ENCODE results near the gene BACH1.

BACH1 gene

DNA sequence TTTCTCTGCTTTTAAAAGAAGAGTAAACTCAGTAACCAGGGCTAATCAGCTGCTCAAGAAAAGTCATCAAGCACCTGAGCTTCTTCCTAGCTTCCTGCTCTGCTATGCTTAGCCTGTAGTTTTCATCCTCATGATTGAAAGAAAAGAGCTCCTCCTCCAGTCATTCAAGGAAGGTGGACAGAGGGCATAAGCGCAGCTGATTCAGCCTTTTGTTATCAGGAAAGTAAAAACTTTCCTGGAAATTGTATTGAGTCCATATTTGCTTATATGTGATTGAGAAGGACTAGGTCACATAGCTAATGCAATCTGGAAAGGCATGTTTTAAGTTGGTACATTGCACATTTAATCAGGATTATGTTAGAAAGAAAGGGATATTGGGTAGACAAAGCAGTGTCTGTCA is 8.5 kb upstream of the BACH1 start:
- no peak for DNase-seq (ENCODE audit: low read depth in 1 of 2, low spot score in 1 of 2)

- DNase-seq (ENCODE audit: low read depth in 1 of 2, low spot score in 1 of 2) = no peak
Observed at GRCh38 chr21:29293495-29293894, 5.2 kb upstream of the BACH1 start.

DNA sequence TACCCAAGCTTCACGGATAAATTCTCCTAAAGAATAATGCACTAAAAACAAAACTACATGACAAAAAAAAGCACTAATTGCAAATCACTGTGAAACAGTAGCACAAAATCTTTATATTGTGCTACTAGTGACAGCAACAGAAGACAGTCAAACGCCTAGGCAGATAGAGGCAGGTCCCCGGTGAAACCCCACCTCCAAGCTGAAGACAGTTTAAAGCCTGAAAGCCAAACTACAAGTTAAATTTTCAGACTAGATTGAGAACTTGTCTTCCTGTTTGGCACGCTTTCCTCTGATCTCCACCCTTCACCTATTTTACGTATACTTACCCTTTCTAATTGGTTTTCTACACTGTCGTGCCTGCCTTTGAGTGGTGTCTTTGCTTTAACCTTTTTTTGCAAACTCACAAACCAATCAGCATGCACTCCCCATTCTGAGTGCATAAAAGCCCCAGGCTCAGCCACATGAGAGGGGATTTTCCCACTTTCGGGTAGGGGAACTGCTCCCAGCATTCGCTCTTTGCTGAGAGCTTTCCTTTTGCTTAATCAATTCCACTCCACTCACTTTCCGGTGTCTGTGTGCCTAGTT is 3.6 kb upstream of the BACH1 start:
- DNase-seq (ENCODE audit: low read depth in 1 of 2, low spot score in 1 of 2) = no peak

DNA sequence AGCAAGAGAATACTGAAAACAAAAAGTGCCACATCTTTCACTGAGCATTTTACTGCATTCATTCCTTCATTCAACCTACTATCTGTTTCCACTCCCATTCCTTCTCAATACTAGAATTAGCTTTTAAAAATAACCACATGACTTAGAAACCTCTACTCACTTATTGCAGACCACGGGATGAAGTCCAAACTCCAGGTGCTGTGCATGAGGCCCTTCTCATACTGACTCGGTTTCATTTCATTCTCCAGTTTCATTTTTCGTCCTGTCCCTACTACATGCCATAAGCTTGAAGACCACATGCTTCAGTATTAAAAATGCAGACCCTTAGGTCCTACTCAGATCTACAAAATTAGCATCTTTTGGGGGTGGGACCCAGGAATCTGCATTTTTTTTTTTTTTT is 2.3 kb upstream of the BACH1 start:
- DNase-seq (ENCODE audit: low read depth in 1 of 2, low spot score in 1 of 2) = no peak

DNA sequence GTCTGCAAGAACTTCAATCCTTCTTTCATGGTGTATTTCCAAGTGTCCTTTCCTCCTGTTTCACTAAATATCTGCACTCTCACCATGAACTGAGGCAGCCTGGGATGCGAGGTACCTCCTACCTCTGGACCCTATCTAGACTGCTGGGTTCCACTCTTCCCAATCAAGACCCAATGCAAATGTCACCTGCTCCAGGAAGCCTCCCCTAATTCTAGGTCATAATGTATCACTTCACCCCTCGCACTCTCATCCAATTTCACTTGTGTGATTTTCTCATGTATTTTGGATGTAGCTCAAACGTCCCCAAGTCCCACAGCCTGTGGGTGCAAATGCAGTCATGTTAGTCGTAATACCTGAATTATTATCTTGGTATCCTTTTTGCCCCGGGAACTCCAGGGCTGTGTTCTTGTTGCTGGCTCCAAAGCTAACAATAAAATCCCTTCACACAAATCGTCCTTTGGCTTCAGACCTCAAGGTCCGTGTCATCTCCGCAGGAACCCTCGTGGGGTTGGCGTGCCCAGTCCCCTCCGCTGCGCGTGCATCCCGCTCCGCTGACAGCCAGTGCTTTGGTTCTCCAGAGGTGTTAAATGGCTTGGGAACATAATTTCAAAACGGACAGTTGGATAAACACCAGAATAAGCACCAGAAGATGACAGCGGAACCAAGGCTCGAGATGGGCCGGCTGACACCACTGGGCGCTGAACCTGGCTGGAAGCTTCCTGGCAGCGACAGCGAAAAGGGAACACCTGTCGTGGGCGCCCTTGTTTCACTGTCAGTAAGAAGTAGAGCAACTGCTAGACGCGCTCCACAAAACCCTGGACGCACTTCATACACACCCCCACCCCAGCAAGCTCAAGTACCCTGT is 1.0 kb upstream of the BACH1 start:
- DNase-seq (ENCODE audit: low read depth in 1 of 2, low spot score in 1 of 2) = no peak

GRCh38 chr21:29299046-29299915 is 559 bp downstream of the BACH1 start:
- peak; percentile 54 to 59 for DNase-seq (ENCODE audit: low read depth in 1 of 2, low spot score in 1 of 2)

DNA sequence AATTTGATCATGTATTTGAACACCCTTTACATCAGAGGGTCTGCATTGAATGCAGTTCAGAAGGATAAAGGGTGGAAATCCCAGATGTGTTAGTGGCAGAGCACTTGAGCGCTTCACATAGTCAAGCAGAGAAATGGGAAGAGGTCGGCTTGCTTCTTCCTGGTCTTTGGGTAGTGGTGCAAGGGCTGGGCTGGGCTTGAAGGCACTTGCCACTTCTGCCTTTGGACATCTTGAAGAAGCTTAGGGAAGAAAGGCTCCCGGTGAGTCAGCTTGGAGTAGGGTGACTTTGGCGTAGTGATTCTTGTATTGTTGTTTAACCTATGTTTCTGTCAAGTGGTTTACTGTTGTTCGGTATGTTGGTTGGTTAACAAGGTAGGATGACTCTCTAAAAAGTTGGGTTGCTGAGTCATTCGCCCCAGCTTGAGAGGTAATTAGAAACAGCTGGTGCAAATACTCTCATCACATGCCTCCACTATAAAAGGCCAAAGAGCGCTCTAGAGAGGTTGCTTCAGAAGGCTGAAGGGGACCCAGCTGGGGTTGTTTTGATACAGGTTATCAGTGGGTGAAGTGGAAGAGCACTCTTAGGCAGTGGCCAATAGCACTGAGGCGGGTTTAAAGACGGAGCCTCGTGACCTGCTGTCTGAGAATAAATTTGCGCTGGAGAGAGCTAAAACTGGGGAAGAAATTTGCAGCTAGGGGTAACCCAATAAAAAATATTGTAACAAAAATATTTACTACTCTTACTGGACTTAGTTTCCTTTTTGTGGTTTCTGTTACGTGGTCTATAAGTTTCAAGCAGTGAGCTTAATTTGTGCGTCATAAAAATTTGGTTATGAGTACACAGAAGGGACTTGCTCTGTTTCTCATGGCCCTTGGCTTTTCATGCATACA is 1.4 kb downstream of the BACH1 start:
- DNase-seq (ENCODE audit: low read depth in 1 of 2, low spot score in 1 of 2) = peak; percentile 26 to 54

- DNase-seq (ENCODE audit: low read depth in 1 of 2, low spot score in 1 of 2) = no peak
Observed at GRCh38 chr21:29300807-29301138, 2.1 kb downstream of the BACH1 start.

GRCh38 chr21:29301691-29302090 is 3.0 kb downstream of the BACH1 start:
- DNase-seq (ENCODE audit: low read depth in 1 of 2, low spot score in 1 of 2) = no peak

- no peak for DNase-seq (ENCODE audit: low read depth in 1 of 2, low spot score in 1 of 2)
Observed at GRCh38 chr21:29302359-29302875, 3.7 kb downstream of the BACH1 start.

DNA sequence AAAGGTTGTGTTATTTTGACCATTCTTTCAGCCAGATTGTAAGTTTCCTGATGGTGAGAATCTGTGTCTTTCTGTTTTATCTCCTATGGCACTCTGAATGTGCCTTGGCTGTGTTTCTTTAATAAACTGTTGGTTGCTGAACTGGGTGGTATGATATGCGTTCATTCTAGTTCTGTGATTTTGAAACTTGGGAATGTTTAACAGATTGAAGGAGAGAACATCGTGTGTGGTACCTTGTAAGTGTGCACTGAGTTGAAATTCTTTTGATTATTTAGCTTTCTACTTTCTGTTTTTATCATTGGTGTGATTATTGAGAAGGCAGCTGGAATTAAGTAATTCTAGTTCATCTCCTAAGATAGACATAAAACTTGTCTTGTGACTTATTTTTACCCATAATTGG is 4.6 kb downstream of the BACH1 start:
- no peak for DNase-seq (ENCODE audit: low read depth in 1 of 2, low spot score in 1 of 2)

DNA sequence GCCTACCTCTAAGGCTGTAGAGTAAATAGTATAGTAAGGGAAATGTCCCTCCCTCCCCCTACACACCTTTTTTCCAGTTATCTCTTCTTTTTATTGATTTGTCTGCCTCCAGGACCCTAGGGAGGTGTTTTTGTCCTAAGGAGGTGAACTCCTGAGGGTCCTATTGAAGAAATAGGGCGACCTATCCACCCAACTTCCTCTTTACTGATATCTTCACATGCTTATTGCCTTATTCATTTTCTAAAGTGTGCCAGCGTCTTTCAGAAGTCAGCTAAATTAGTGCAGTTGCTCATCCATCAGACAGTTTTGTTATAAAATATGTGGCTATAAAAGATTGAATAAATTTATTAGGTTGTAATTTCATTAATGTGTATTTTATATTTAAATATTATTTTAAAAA is 5.9 kb downstream of the BACH1 start:
- DNase-seq (ENCODE audit: low read depth in 1 of 2, low spot score in 1 of 2) = no peak

- DNase-seq (ENCODE audit: low read depth in 1 of 2, low spot score in 1 of 2) = no peak
Observed at GRCh38 chr21:29305068-29305467, 6.3 kb downstream of the BACH1 start.

- DNase-seq (ENCODE audit: low read depth in 1 of 2, low spot score in 1 of 2) = no peak
Observed at GRCh38 chr21:29305561-29305960, 6.8 kb downstream of the BACH1 start.

- no peak for DNase-seq (ENCODE audit: low read depth in 1 of 2, low spot score in 1 of 2)
Observed at GRCh38 chr21:29306920-29307319, 8.2 kb downstream of the BACH1 start.

DNA sequence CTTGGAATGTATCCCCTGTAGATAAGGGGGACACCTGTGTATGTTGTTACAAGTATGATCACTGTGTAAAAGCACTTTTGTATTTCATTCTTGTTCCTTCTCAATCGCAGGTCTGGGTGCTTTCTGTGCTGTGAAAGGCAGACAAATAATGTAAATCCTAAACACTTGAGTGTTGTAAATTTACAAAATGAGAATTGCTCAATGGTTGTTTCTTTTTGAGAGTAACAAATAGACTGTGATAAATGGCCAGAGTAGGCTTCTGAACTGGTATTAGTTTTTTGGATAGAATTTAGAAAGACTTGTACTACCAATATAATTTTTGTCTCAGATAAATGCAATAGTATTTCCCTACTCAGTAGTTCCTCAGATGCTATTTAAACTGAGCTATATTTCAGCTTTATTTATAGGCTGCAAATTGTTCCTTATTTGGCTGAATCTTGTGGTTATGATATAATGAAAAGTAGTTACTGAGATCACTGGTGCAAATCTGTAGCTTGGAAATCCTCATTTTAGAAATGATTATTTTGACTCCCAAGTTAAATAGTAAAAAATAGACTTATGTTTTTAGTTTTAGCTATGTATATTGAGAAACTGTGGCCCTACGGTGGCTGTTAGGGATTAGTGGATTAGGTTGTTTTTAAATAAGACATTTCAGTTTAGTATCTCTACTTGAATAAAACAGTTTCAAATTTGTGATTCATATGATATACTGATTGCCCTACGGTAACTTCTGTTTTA is 9.2 kb downstream of the BACH1 start:
- no peak for DNase-seq (ENCODE audit: low read depth in 1 of 2, low spot score in 1 of 2)

DNA sequence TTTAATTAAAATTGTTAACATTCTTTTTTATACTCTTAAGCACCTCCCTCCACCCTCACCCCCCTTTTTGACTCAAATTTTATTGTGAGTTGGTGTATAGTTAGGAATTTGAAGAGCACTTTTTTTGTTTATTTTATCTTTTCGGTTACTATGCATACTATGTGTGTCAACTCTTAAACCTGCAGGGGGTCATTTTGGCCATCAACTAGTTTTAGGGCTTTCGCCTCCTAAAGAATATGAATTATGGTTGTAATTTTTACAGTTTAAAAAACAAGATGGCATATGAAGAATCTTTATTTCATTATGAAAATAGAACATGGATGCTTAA is 9.7 kb downstream of the BACH1 start:
- no peak for DNase-seq (ENCODE audit: low read depth in 1 of 2, low spot score in 1 of 2)

DNA sequence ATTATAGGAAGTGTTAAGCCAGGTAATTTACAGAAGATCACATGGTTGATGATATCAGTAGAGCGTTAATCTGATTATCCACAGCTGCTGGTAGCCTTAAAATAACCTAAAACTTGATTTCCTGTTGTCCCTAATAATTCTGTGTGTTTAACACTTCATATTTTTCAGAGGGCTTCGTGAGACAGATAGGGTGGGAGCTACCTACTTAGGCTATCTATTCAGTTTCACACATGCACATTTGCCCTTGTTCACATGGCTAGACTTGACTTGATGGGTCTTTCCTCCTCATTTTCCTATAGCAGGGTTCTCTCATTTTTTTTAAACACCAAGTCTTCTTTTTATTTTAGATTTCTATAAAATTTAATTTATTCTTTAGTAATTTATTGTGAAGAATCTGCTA is 11.0 kb downstream of the BACH1 start:
- no peak for DNase-seq (ENCODE audit: low read depth in 1 of 2, low spot score in 1 of 2)

GRCh38 chr21:29311802-29312201 is 13.1 kb downstream of the BACH1 start:
- DNase-seq (ENCODE audit: low read depth in 1 of 2, low spot score in 1 of 2) = no peak

- no peak for DNase-seq (ENCODE audit: low read depth in 1 of 2, low spot score in 1 of 2)
Observed at GRCh38 chr21:29312981-29313380, 14.3 kb downstream of the BACH1 start.
